Endothelial cell of umbilical vein (primary cell): ENCODE results near the gene NPIPB2. TPM values are rescaled to one million over a fixed set of nuclear protein-coding genes. Genes with fewer than 3 reads are reported as not detected.

Source experiments
- BruUV-seq: library from RNA; stranded (reverse); fragments of 400-500 nt; replicated peaks from 2 replicates; lab custom pipeline; 2021; lab: Mats Ljungman, UMichigan
- CTCF ChIA-PET: fragments of 300-600, 350-600 bp; sonication (Branson Sonifier 250); formaldehyde crosslinking; loops from one replicate; lab custom pipeline; 2021; ENCODE audit warnings: antibody characterized with exemption, inconsistent platforms; lab: Charles Lee
- POLR2A ChIA-PET: fragments of 300-600, 350-600 bp; sonication (Branson Sonifier 250); formaldehyde crosslinking; loops from one replicate; lab custom pipeline; 2021; ENCODE audit warnings: antibody characterized with exemption, inconsistent platforms; lab: Charles Lee
- DNase-seq: peaks from one replicate; pipeline ENCODE4 v3.0.0-alpha.2; 2011; ENCODE audit warnings: low read depth, low spot score
- FAIRE-seq: peaks from 2 replicates; lab custom pipeline; 2011; peaks lifted over from hg19 to GRCh38; lab: Jason Lieb, UNC
- H2AFZ ChIP-seq: 2 replicates; pipeline ENCODE4 v1.6.0; 2012; ENCODE audit warnings: low read depth, low read length, control low read depth, inconsistent platforms
- H3K27ac ChIP-seq: 2 replicates; pipeline ENCODE4 v1.5.1; 2011; ENCODE audit warnings: low read depth, mild to moderate bottlenecking, control low read depth, low read length, moderate library complexity; ENCODE audit not compliant: insufficient read depth
- H3K27me3 ChIP-seq, 2 experiments: 2 replicates each; pipeline versions ENCODE4 v1.6.0 to v1.6.1; 2011; ENCODE audit warnings: low read length in 2 of 2, mixed read lengths in 1 of 2; ENCODE audit not compliant: control insufficient read depth in 2 of 2, insufficient read depth in 2 of 2
- H3K36me3 ChIP-seq, 2 experiments: 2 replicates in 1 of 2; 3 replicates in 1 of 2; pipeline ENCODE4 v1.5.1; 2011; ENCODE audit warnings: low read length in 2 of 2, mild to moderate bottlenecking in 1 of 2, moderate library complexity in 1 of 2; ENCODE audit not compliant: control insufficient read depth in 2 of 2, insufficient read depth in 2 of 2; ENCODE audit errors: extremely low read depth in 1 of 2
- H3K4me1 ChIP-seq: 3 replicates; pipeline ENCODE4 v1.5.1; 2011; ENCODE audit warnings: mild to moderate bottlenecking, low read length; ENCODE audit not compliant: control insufficient read depth, insufficient read depth; ENCODE audit errors: extremely low read depth
- H3K4me2 ChIP-seq: 2 replicates; pipeline ENCODE4 v1.6.1; 2011; ENCODE audit warnings: low read length, control low read depth, mixed read lengths; ENCODE audit not compliant: insufficient read depth
- H3K4me3 ChIP-seq, 3 experiments: fragments of 200-600 bp in 1 of 3; sonication (generic), shearing (Covaris generic) in 1 of 3; replicated peaks in 1 of 3; 2 replicates each; pipeline ENCODE4 v1.5.1; 2011 to 2016; ENCODE audit warnings: control low read depth in 3 of 3, low read length in 3 of 3, mild to moderate bottlenecking in 2 of 3, inconsistent platforms in 1 of 3, low read depth in 1 of 3, moderate library complexity in 1 of 3; ENCODE audit not compliant: insufficient read depth in 1 of 3
- H3K79me2 ChIP-seq: 2 replicates; pipeline ENCODE4 v1.6.0; 2012; ENCODE audit warnings: low read length, inconsistent platforms; ENCODE audit not compliant: control insufficient read depth, insufficient read depth
- H3K9ac ChIP-seq: replicated peaks from 2 replicates; pipeline ENCODE3; 2011; ENCODE audit warnings: low read length, control low read depth; ENCODE audit not compliant: insufficient read depth; ENCODE audit errors: extremely low read depth
- H3K9me1 ChIP-seq: replicated peaks from 3 replicates; pipeline ENCODE4 v1.6.0; 2011; ENCODE audit warnings: mild to moderate bottlenecking, low read length; ENCODE audit not compliant: control insufficient read depth, insufficient read depth; ENCODE audit errors: extremely low read depth
- H3K9me3 ChIP-seq: replicated peaks from 2 replicates; pipeline ENCODE4 v1.5.1; 2012; ENCODE audit warnings: low read length, inconsistent platforms; ENCODE audit not compliant: control insufficient read depth, insufficient read depth
- H4K20me1 ChIP-seq: replicated peaks from 2 replicates; pipeline ENCODE3; 2011; ENCODE audit warnings: mild to moderate bottlenecking, low read length; ENCODE audit not compliant: control insufficient read depth, insufficient read depth; ENCODE audit errors: extremely low read depth
- CTCF ChIP-seq, 2 donors: IDR thresholded peaks; 1 replicate in 1 of 2; 2 replicates in 1 of 2; pipeline ENCODE4 v1.5.1; 2011; ENCODE audit warnings: low read length in 2 of 2, mild to moderate bottlenecking in 2 of 2, moderate library complexity in 2 of 2, control low read depth in 1 of 2, inconsistent platforms in 1 of 2, low read depth in 1 of 2; ENCODE audit not compliant: insufficient read depth in 1 of 2; ENCODE audit errors: extremely low read depth in 1 of 2
- EZH2 ChIP-seq: IDR thresholded peaks from 2 replicates; pipeline ENCODE4 v1.6.1; 2012; ENCODE audit warnings: borderline replicate concordance, low read depth, mild to moderate bottlenecking, moderate library complexity, low read length, inconsistent platforms; ENCODE audit not compliant: severe bottlenecking
- FOS ChIP-seq: IDR thresholded peaks from 2 replicates; pipeline ENCODE4 v1.6.1; 2011; ENCODE audit warnings: mild to moderate bottlenecking, low read length, moderate library complexity, borderline replicate concordance; ENCODE audit not compliant: insufficient read depth
- GATA2 ChIP-seq: IDR thresholded peaks from 2 replicates; pipeline ENCODE4 v1.7.0; 2011; ENCODE audit warnings: low read depth, mild to moderate bottlenecking, moderate library complexity, mixed read lengths, low read length; ENCODE audit not compliant: insufficient read length, insufficient read depth
- JUN ChIP-seq: IDR thresholded peaks from 2 replicates; pipeline ENCODE4 v1.6.1; 2011; ENCODE audit warnings: borderline replicate concordance, low read depth; ENCODE audit not compliant: insufficient read length, insufficient read depth
- MYC ChIP-seq: IDR thresholded peaks from one replicate; pipeline ENCODE4 v1.6.1; 2011; ENCODE audit warnings: mild to moderate bottlenecking, low read depth, low read length
- POLR2A ChIP-seq: IDR thresholded peaks from 2 replicates; pipeline ENCODE4 v1.6.1; 2012; ENCODE audit warnings: low read depth, mild to moderate bottlenecking, control low read depth, low read length
- POLR2AphosphoS5 ChIP-seq: IDR thresholded peaks from 2 replicates; pipeline ENCODE4 v1.6.1; 2012; ENCODE audit warnings: low read depth, mild to moderate bottlenecking, control low read depth, low read length, moderate library complexity; ENCODE audit not compliant: insufficient read depth
- dilution Hi-C: fragments of 300-500 bp; cut with MboI; formaldehyde crosslinking; loops from one replicate; pipeline ENCODE4 v1.15.0; 2019; ENCODE audit warnings: low sequenced_read_pairs; ENCODE audit not compliant: extremely low pct_ligation_motif_present
- intact Hi-C: fragments of 100-400 bp; cut with micrococcal nuclease; formaldehyde crosslinking; loops from one replicate; pipeline ENCODE4 v1.10.0; 2022
- polyA plus RNA-seq, 4 experiments: library from polyadenylated mRNA; depleted of rRNA in 3 of 4; stranded (reverse) in 3 of 4; unstranded in 1 of 4; fragments of >200 nt; gene quantifications; 2 replicates each; pipeline versions ENCODE4 v1.2.1 to v1.2.3, GENCODE V29; 2011 to 2012; ENCODE audit warnings: missing spikeins in 1 of 4
- total RNA-seq: library from RNA; stranded (reverse); gene quantifications from 2 replicates; pipeline ENCODE4 v1.2.3, GENCODE V29; 2021
- TF ChIP-seq, protein P1 (sequence below): IDR thresholded peaks from 2 replicates; pipeline ENCODE4 v1.6.1; 2011; ENCODE audit not compliant: insufficient read depth, insufficient read length

NPIPB2 gene
- total and polyA plus RNA-seq, 2 donors (not counting 3 experiments of a cell fraction or from before 2014, with no cell fraction given) = 5.8 to 15.4 TPM

DNA sequence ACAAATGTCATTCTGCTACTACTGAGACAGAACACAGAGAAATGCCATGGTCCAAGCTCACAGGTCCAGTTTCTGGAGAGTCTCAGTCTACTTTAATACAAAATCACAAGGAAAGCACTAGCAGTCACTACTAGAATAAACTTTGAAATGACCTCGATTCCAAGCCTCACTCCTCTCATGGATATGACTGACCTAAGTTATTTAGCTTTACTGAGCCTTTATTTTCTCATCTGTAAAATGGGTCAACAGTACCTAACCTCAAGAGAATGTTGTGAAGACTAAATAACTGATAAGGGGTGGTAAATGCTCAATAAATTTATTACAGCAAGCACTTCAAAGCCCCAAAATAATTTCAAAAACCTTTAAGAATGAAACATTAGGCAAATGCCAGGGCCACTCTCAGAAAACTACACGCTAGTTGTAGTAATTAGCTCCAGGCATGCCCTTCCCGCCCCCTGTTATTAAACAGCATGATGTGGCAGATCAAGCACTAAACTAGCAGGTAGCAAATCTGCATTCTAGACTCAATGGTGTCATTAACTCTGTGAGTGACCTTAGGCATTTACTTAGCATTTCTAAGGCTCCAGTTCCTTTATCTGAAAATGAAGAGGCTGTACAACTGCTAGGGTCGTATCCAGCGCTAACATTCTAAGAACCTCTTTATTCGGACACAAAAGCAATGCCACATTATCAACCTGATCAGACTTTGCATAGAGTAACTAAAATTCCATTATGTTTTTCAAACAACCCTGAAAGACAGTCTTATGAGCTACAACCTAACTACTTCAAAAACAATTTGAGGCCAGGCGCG is 34.5 kb downstream of the NPIPB2 start:
- Histone ChIP-seq H3K9me3 (no peaks in the 10 kb centered on the region), H3K36me3 (peaks cover 0 to 4% of the 10 kb centered on the region in 2 experiments), H3K27ac (no peak overlapping the region), H4K20me1 (peaks cover 16% of the 10 kb centered on the region), H3K9ac (no peak overlapping the region), H3K27me3 (no peaks in the 10 kb centered on the region), H3K79me2 (peaks cover 97% of the 10 kb centered on the region), H3K4me1 (no peaks in the 10 kb centered on the region), H3K4me3 (no peak overlapping the region), H2AFZ (no peak overlapping the region), H3K9me1 (no peaks in the 10 kb centered on the region), H3K4me2 (no peak overlapping the region)
- FAIRE-seq (no peak), DNase-seq (no peak)
- intact Hi-C loops = no loop called here
- TF ChIP-seq FOS (no peak), POLR2AphosphoS5 (no peak), MYC (no peak), GATA2 (no peak), EZH2 (no peak), JUN (no peak), CTCF (IDR thresholded peaks at IDR 0.05; ENCODE audit: extremely low read depth in 1 of 2, insufficient read depth in 1 of 2, low read depth in 1 of 2, low read length in 2 of 2) (no peak), POLR2A (no peak)
- TF ChIP-seq, protein P1, sequence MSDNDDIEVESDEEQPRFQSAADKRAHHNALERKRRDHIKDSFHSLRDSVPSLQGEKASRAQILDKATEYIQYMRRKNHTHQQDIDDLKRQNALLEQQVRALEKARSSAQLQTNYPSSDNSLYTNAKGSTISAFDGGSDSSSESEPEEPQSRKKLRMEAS = no peak
- dilution Hi-C loops = no loop called here
- ChIA-PET CTCF (interaction anchor here (2.0 kb wide), 1 partner anchor 160 kb away, joined by 6 read pairs; no protein-coding TSS in a partner anchor), POLR2A (no interaction called here)
- no TSS peak for BruUV-seq
